Stimulated activated CD4-positive, alpha-beta T cell treated with anti-CD3 and anti-CD28 coated beads, Interleukin-2, amount 100 ng/mL, for 24 hours (primary cell): ENCODE data around the gene OSBPL8.
A peak's percentile ranks its signal among the peaks of the same experiment; 100 is the strongest.
"Not testable (repeated sequence)": the region's sequence is repeated elsewhere in the genome, so short reads cannot be mapped to it uniquely, and the experiment has no call there.

Experiments used
- DNase-seq, 2 donors: peaks; one replicate each; pipeline ENCODE4 v3.0.0-alpha.2; 2020

Gene OSBPL8

DNA sequence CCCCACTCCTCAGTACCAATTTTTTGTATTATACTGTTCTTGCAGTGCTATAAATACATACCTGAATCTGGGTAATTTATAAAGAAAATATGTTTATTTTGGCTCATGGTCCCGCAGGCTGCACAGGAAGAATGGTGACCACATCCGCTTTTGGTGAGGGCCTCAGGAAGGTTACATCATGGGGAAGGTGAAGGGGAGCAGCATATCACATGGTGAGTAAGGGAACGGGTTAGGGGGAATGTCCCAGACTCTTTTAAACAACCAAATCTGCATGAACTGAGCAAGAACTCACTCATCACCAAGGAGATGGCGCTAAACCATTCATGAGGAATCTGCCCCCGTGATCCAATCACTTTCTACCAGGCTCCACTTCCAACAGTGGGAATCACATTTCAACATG lies 40.0 kb downstream of the OSBPL8 start:
- DNase-seq = no peak

DNA sequence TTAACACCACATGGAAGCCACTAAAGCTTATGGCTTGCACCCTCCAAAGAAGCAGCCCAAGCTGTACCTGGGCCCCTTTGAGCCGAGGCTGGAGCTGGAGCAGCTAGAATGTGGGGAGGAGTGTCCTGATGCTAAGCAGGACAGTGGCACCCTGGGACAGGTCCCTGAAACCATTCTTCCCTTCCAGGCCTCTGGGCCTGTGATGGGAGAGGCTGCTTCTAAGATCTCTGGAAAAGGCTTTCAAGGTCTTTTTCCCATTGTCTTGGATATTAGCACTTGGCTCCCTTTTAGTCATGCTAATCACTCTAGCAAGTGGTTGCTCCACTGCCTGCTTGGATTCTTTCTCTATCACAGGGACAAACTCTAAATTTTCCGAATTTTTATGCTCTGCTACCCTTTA lies 40.9 kb downstream of the OSBPL8 start:
- no peak for DNase-seq

DNA sequence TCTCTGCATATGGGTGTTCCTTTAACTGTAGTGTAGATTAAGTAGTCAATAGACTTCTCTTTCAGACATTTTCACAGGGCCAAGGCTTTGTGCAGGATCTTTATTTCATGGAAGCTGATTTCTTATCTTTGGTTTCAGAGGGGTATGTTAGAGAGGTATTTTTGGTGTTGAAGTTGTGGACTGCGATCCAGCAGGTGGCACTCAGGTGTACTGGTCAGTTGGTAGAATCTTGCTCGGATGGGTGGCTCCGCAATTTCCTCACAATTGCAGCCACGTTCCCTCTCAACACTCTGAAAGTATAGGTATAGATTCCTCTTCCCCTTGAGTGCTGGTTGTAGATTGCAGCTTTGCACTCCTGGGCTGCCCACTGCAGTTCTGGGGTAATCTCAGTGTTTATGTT lies 44.3 kb downstream of the OSBPL8 start:
- no peak for DNase-seq

DNA sequence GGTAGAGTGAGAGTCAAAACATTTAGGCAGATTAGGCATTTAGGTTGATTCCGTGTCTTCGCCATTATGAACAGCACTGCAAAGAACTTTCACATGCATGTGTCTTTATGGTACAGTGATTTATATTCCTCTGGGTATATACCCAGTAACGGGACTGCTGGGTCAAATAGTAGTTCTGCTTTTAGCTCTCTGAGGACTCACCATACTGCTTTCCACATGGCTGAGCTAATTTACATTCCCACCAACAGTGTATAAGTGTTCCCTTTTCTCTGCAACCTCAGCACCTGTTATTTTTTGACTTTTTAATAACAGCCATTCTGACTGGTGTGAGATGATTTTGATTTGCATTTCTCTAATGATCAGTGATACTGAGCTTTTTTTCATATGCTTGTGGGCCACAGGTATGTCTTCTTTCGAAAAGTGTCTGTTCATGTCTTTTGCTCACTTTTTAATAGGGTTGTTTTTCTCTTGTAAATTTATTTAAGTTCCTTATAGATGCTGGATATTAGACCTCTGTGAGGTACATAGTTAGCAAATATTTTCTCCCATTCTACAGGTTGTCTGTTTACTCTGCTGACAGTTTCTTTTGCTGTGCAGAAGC lies 48.4 kb downstream of the OSBPL8 start:
- not testable (repeated sequence) for DNase-seq

DNA sequence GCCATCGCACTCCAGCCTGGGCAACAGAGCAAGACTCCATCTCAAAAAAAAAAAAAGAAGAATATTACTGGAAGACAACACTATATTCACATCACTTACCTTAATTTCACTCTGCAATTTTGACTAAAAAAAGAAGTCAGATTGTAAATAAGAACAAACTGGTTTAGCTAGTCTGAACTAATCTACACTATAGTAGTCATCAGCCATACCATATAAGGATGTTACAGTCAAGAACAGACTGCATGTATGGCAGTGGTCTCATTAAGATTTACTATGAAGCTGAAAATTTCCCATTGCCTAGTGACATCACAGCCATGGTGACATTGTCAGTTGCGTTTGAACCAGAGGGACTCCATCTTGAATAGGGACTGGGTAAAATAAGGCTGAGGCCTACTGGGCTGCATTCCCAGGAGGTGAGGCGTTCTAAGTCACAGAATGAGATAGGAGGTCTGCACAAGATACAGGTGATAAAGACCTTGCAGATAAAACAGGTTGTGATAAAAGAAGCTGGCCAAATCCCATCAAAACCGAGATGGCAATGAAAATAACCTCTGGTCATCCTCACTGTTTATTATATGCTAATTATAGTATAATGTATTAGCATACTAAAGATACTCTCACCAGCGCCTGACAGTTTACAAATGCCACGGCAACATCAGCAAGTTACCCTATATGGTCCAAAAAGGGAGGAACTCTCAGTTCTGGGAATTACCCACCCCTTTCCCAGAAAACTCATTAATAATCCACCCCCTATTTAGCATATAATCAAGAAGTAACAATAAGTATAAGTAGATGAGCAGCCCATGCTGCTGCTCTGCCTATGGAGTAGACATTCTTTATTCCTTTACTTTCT lies 51.2 kb downstream of the OSBPL8 start:
- no peak for DNase-seq

DNA sequence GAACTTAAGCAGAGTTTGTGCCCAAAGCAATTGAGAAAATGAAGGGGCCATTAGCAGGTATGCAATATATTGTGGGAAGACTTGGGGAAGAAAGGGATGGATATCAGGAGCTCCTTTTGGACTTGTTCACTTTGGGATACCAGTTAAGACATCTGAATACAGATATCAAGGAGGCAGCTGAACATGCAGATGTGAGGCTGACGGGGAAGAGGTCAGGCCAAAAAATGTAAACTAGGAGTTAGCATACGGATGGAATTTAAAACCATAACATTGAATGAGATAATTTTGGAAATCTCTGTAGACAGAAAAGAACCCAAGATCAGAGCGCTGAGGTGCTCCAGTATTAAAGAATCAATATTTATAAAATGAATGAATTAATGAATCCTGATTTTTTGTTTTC lies 53.4 kb downstream of the OSBPL8 start:
- no peak for DNase-seq

DNA sequence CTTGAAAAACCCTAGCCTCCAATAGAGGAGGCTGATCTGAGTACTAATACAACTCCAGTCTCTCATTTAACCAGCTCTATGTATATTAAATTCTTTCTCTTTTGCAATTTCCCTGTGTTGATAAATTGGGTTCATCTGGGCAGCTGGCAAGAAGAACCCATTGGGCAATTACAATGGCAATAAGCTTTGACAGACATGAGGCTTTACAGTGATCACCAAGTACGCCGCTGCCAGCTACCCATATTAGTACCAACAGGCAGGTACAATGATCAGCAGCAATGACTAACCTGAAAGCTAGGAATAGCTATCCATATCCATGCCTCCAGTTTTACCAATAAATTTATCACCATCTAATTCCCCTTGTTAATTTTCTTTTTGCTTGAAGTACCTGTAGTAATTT lies 54.5 kb downstream of the OSBPL8 start:
- no peak for DNase-seq

DNA sequence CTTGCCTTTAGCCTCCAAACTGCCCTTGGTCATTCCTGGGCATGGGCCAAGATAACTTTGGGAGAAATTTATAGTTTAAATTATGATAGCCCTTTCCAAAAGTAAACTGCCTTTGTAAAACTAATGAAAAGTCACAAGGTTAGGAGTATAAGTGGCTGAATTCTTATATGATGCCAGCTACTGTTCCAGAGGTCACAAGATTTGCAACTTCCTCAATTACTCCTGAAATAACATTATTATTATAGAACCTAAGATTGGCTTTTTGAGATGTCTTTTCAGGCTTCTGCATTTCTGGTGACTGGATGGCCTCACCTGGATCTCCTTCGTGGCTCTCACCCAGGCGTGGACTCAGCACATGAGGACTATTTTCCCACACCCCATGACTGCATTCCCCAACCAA lies 55.0 kb downstream of the OSBPL8 start:
- no peak for DNase-seq

- DNase-seq = no peak
These were observed 55.6 kb downstream of the OSBPL8 start for GRCh38 chr12:76503957-76504356.

- DNase-seq = no peak
These were observed 58.2 kb downstream of the OSBPL8 start for GRCh38 chr12:76501390-76501789.

GRCh38 chr12:76499136-76499535 lies 60.4 kb downstream of the OSBPL8 start:
- DNase-seq = not testable (repeated sequence)

- no peak for DNase-seq
These were observed 64.0 kb downstream of the OSBPL8 start for GRCh38 chr12:76495556-76495955.

DNA sequence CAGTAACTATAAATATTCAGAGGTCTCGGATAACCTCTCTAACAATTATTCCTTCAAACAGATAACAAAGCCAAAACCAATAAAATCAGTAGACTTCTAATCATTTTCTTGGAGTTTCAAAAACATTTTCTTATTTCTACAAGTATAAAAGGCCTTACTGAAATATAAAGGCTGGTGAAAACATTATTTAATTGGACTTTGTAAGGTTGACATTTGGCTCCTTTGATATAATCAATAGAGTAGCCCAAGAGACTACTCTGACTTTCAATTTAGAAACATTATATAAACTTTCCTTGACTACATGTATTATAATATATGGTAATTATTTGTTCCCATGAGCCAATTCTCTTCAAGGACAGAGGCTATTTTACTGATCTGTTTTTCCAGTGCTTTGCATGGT lies 68.3 kb downstream of the OSBPL8 start:
- DNase-seq = no peak

- DNase-seq = no peak
These were observed 68.8 kb downstream of the OSBPL8 start for GRCh38 chr12:76490763-76491162.

- DNase-seq = no peak
These were observed 69.8 kb downstream of the OSBPL8 start for GRCh38 chr12:76489737-76490136.

DNA sequence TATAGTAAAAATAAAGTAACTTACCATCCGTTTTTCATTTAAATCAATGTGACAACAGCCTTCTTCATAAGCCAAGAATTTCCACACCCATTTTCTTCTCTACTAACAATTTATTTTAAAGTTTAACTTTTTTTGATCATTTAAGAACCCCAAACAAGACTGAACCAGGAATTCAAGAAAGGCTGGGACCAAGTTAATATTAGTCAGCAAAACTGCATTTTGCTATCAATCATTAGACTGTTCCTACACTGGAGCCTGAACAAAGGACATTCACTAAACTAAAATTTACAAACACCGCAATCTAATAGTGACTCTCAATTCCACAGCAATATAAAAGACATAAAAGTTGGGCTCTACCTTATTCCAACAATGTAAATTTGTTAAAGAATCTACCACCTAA lies 73.6 kb downstream of the OSBPL8 start:
- no peak for DNase-seq

DNA sequence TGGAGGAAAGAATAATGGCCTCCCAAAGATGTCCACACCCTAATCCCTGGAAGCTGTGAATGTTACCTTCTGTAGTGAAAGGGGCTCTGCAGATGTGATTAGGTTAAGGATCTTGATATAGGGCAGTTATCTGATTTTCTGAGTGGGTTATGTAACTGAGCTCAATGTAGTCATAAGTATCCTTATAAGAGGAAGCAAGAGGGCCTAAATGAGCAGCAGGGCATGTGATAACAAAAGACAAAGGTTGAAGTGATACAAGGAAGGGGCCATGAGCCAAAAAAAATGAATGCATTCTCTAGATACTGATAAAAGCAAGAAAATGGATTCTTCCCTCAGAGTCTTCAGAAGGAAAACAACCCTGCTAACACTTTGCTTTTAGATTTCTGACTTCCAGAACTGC lies 78.8 kb downstream of the OSBPL8 start:
- DNase-seq = no peak

- no peak for DNase-seq
These were observed 81.5 kb downstream of the OSBPL8 start for GRCh38 chr12:76478045-76478444.

DNA sequence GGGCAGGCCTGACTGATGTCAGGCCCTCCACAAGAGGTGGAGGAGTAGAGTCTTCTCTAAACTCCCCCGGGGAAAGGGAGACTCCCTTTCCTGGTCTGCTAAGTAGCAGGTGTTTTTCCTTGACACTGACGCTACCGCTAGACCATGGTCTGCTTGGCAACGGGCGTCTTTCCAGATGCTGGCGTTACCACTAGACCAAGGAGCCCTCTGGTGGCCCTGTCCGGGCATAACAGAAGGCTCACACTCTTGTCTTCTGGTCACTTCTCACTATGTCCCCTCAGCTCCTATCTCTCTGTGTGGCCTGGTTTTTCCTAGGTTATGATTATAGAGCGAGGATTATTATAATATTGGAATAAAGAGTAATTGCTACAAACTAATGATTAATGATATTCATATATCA lies 86.7 kb downstream of the OSBPL8 start:
- DNase-seq = peak in 1 of 2 donors; percentile 25

DNA sequence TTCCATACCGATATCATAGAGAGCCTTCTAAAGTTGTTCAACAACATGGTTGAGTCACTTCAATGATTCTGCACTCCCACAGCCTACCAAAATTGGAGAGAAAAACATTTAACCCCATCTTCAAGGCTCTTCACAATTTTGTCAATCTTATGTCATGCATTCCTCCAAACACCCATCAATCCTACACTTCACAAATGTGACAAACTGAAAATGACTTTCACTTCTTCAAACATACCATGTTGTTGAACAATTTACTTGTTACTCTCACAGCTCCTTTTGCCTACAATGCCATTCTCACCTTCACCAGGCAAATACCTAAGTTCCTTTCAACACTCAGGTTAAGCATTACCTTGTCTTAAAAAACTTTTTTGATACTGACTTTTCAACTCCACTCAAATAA lies 88.0 kb downstream of the OSBPL8 start:
- DNase-seq = no peak

DNA sequence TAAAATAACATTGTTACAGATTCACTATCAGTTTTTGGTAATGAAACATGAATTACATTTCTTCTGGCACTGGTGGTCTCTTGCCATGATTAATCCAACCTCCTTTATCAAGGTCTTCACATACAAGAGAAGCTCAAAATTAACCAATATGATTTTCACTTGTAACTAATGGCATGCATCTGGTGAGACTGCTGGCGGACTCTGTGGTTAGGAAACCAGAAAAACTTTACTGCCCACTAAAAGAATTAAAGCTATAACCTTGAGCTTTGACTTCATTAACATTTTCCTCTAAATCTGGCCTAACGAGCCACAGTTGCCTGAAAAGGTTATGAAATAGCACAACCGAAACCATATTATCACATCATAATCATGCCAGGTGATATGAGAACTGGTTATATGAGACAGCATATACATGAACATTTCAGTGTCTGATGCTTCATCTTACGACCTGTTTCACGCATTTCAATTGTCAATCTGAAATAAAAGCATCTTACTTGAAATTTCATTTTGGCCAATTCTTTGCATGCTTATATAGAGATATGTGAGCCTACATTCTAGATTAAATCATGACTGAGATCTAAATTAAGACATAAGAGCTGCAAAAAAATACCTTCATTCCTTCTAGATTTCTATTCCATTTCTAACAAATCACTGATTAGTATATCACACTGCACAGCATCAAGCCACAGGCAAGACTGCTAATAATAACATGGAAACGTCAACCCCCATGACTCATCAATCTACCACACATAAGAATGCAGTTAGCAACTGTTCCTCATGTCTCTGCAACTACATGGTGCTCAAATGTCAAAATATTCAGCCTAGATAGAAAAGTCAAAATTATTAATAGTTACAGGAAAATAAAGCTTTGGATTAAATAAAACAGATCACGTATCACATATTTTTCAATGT lies 89.3 kb downstream of the OSBPL8 start:
- no peak for DNase-seq

DNA sequence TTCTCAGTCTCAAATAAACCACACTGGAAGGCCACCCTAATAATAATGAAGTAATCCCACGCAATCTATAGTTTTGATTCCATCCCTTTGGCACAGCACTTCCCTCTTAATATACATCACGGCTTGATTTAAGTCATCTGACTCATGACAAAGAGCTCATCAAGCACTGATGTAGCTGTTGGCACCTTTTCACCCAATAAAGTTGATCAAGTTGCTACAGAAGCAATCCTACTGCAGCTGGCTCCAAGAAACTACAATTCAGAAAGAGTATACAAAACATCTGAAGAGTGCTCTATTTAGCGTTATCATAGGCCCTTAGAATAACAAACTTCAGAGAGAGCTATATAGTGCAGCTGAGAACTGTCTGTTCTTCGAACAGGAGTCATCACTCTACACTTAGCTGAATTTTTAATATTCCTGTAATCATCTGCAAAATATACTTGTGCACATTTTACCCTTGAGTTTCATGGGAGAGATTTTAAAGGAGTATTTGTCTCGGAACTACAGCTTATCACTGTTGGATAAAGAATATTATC lies 94.9 kb downstream of the OSBPL8 start:
- no peak for DNase-seq

- no peak for DNase-seq
These were observed 96.8 kb downstream of the OSBPL8 start for GRCh38 chr12:76462668-76463224.
